ENCODE measurements around the gene FAAP20.

- TF ChIP-seq EZH2 (IDR thresholded peaks at IDR 0.05; ENCODE audit: borderline replicate concordance, insufficient read depth, low read depth, low read length, poor library complexity, severe bottlenecking) (no peak), CTCF (IDR thresholded peaks at IDR 0.05) (no peak)
Observed at GRCh38 chr1:2144501-2145090, 50.0 kb downstream of the FAAP20 start.

Measured in B cell (primary cell).